ENCODE data around the gene DMC1.
"Not testable (repeated sequence)": the region's sequence is repeated elsewhere in the genome, so short reads cannot be mapped to it uniquely, and the experiment has no call there.

DMC1 gene

GRCh38 chr22:38497869-38498268 lies 72.1 kb downstream of the DMC1 start:
- FAIRE-seq, result no peak

DNA sequence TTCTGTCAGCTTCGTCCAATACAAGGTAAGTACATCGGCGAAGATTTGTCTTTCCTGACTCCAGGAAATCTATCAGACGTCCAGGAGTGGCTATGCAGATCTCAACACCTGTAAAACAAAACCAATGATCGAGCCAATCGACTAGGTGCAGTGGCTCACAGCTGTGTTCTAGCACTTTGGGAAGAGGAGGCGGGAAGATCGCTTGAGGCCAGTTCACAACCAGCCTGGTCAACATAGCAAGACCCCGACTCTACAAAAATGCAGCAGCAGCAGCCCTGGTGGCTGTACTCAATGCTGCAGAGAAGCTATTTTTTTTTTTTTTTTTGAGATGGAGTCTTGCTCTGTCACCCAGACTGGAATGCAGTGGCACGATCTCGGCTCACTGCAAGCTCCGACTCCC lies 75.0 kb downstream of the DMC1 start:
- FAIRE-seq, result no peak

DNA sequence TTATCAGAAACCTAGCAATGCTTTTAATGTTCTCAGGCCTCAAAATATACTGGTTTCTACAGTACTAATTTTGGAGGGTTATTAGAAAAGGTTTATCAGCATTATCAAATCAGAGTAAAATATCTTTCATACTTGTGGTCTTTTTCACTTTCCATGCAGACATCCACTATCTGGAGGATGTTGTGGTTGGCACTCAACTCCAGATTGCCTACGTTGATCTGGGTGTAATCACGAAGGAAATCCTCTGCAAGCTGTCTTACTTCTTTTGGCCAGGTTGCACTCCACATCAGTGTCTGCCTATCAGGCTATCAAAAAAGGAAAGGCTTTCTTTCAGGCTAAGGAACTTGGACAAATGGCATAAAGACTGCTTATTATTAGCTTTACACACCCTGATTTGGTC lies 75.5 kb downstream of the DMC1 start:
- FAIRE-seq, result no peak

DNA sequence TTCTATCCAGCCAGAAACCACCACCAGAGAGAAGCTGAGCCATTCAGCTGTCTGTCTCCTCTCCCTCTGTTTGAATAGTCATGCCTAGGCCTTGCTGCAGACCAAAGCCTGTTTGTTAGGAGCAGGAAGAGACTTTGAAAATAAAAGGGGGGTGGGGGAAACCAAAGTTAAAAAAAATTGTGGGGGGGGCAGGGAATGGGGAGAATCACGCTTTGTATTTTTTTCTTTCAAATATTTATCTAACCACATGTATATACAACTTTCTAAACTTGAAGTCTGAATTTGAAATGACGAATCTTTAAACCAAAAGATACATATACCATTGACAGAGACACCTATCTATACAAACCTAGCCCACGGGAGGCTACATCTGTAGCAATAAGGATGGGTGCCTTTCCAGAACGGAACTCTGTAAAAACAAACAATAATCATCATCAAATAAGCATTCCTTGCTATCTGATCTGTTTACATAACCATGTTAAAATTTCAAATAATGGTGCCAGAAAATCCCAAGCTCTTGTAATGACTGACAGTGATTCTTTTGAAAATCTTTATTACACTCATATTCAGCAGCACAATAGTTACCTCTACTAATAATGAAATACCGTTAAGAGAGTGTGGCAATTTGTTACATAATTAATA lies 78.2 kb downstream of the DMC1 start:
- no peak for FAIRE-seq

GRCh38 chr22:38490915-38491314 lies 79.1 kb downstream of the DMC1 start:
- FAIRE-seq, result no peak

DNA sequence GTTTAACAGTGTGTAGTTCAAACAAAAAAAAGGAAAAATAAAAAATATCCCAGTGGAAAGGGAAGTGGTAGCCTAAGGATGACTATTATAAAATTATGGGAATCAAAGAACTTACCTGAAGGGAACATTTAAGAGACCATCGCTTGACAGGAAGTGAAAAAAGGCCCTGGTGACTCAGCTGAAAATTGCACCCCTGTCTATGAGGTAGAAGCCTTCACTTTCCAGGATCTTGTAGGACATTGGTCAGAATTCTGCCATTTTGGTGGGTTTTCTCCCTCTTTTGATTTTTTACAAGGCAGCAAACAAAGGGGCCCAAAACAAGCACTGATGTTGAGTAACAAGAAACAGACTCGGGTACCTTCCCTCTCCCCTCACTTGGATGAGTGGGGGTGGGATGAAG lies 79.5 kb downstream of the DMC1 start:
- no peak for FAIRE-seq

DNA sequence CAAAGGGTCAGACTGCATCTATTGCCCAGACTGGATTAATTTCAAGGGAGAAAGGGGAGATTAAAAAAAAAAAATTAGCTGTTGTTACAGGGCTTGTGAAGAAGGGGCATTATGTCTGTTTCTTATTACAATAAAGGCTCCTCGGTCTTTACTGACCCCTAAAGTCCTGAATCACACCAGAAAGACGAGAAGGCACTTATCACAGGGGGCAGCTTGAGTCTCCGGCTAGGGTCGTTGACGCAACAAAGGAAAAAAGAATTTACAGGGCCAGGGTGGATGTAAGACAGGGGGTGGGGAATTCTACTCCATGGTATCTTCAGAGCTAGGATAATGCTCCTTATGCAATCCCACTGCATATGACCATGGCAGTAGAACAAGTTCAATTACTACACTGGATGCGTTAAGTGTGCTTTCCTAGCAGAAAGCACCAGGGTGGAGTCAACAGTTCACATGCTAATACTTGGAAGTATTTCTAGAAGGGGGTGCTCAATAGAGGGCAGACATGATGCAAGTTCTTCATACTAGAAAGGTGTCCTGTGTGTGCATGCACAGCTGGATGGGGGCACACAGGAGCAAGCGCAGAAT lies 80.3 kb downstream of the DMC1 start:
- no peak for FAIRE-seq

GRCh38 chr22:38489142-38489541 lies 80.8 kb downstream of the DMC1 start:
- FAIRE-seq, result no peak

- FAIRE-seq, result no peak
Measured at GRCh38 chr22:38487946-38488345, 82.0 kb downstream of the DMC1 start.

DNA sequence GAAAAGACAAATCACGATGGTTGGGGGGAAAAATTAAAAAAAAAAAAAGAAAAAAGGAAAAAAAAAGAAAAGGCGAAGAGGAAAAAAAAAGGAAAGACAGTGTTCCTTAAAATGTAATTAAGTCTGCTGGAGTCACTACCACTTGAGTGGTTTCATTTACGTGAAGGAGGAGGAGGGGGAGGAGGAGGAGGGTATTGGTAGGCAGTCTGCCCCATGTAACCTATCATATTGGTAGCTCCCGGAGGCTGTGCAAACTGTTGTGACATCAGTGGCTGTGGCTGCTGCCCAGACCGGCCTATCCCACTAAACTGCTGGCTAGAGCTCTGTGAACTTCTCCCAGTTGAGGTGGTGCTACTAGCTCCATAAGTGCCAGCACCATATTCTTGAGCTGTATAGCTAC lies 84.2 kb downstream of the DMC1 start:
- no peak for FAIRE-seq

DNA sequence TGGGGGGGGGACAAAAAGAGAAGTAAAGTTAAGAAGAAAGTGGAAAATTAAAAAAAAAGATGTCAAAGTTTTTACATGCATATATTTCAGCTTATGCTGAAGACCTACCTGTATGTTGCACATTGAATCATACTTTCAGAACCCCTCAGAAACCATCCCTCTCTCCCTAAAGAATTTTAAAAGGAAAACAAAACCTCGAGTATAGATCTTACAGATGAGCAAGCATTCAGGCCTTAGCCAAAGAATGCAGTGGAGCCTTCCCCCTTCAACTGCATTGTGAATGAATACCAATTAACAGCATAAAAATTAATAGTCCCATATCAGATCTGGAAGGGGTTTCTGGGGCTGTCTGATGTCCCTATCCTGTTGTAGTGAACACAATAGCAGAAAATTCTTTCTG lies 85.7 kb downstream of the DMC1 start:
- no peak for FAIRE-seq

- FAIRE-seq, result no peak
Measured at GRCh38 chr22:38482662-38483308, 87.2 kb downstream of the DMC1 start.

GRCh38 chr22:38481871-38482332 lies 88.1 kb downstream of the DMC1 start:
- FAIRE-seq, result no peak

DNA sequence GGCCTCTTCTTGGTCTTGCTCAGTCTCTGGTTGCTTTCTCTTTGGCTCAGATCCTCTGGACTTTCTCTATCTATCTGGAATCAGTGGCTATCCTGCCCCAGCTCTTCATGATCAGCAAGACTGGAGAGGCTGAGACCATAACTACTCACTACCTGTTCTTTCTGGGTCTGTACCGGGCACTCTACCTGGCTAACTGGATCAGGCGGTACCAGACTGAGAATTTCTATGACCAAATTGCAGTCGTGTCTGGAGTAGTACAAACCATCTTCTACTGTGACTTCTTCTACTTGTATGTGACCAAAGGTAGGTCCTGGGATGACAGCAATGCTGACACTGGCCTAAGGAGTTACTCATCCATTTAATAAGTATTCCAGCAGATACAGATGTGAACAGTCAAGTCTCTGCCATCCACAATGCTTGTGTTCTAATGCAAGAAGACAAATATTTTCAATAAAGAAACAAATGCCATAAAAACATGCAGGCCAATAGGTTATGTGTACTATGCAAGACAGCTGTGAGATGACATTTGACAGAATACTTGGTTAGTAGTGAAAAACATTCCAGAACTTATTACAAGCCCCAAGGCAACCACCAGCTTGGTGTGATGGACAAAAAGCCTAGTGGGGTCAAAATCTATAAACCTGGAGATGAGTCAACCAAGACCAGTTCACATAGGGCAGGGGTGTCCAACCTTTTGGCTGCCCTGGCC lies 88.7 kb downstream of the DMC1 start:
- FAIRE-seq, result no peak

- no peak for FAIRE-seq
Measured at GRCh38 chr22:38479096-38479837, 90.7 kb downstream of the DMC1 start.

- FAIRE-seq, result no peak
Measured at GRCh38 chr22:38477585-38477984, 92.4 kb downstream of the DMC1 start.

- no peak for FAIRE-seq
Measured at GRCh38 chr22:38474003-38474607, 95.9 kb downstream of the DMC1 start.

DNA sequence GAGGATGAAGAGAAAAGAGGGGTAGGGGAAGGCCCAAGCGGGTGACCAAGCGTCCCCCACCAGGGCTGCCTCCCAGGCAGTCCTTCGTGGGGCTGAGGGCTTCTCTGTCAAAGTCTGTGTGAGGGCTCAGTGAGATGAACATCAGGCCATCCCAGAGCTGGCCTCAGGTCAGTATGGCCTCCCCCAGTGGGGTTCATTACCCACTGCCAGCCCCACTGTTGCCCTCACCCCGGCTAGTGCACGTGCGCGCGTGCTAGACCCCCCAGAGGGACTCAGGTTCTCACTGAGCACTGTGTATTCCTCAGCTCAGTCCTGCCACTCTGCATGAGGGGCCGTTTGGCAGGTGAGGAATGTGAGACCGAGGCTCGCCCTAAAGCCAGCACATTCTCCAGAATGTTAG lies 98.7 kb downstream of the DMC1 start:
- no peak for FAIRE-seq

DNA sequence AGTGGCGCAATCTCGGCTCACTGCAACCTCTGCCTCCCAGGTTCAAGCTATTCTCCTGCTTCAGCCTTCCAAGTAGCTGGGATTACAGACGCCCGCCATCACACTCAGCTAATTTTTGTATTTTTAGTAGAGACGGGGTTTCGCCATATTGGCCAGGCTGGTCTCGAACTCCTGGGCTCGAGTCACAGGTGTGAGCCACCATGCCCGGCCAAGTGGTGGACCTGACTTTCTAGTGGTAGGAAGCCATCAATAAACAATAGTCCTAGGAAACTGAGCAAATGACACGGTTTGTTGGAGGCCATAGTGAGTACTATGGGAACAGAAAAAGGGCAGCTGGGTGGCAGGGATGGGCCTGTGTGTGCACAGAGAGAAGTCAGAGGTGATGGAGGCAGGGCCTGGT lies 99.8 kb downstream of the DMC1 start:
- not testable (repeated sequence) for FAIRE-seq

DNA sequence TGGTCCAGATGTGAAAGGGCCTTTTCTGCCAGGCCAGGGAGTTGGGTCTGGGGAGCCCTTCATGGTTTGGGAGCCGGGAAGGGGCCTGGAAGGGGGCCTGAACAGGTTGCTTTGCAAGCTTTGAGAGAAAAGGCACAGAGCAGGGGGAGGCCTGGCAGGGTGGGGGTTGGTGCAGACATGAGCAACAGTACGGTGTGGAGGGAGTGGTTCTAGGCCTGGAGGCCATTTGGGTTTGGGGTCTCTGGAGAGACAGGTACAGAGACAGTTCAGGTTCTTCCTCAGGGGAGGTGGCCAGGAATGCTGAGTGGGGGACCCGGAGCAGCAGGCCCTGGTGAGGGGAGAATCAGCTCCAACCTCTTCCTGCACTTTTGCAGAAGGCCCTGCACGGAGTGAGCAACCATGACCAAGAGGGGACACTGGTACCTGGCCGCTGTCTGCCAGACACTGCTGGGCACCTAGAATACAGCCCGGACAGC lies 100.6 kb downstream of the DMC1 start:
- FAIRE-seq, result no peak

All from endometrium (tissue), 2 donors.